AG04450 (cell line): ENCODE data around the gene FADS2. TPM values are rescaled to one million over a fixed set of nuclear protein-coding genes. Genes with fewer than 3 reads are reported as not detected.

ENCODE experiments used
- CTCF ChIA-PET: fragments of 300-600, 350-600 bp; formaldehyde crosslinking; extraction: SDS; loops from one replicate; lab custom pipeline; 2022; ENCODE audit warnings: antibody characterized with exemption, inconsistent platforms; lab: Charles Lee
- POLR2A ChIA-PET: fragments of 350-600 bp; formaldehyde crosslinking; extraction: SDS; loops from one replicate; lab custom pipeline; 2021; ENCODE audit warnings: antibody characterized with exemption, inconsistent platforms; lab: Yijun Ruan, JAX
- DNase-seq: peaks from one replicate; pipeline ENCODE4 v3.0.0-alpha.2; 2011; ENCODE audit warnings: low read depth, low spot score
- H3K27ac ChIP-seq: one replicate; pipeline ENCODE4 v1.5.1; 2012; ENCODE audit warnings: low read depth, low read length, control low read depth
- H3K27me3 ChIP-seq: one replicate; pipeline ENCODE4 v1.6.0; 2012; ENCODE audit warnings: low read length; ENCODE audit not compliant: control insufficient read depth, insufficient read depth
- H3K4me3 ChIP-seq: 2 replicates; pipeline ENCODE4 v1.5.1; 2011; ENCODE audit warnings: mild to moderate bottlenecking, low read depth, low read length, control low read depth
- H3K9me3 ChIP-seq: 2 replicates; pipeline ENCODE4 v1.5.1; 2012; ENCODE audit warnings: low read length; ENCODE audit not compliant: control insufficient read depth, insufficient read depth
- polyA plus RNA-seq: library from polyadenylated mRNA; depleted of rRNA; stranded (reverse); fragments of >200 nt; gene quantifications from 2 replicates; pipeline ENCODE4 v1.2.3, GENCODE V29; 2011
- TF ChIP-seq, protein P1 (sequence below): IDR thresholded peaks from 2 replicates; pipeline ENCODE4 v1.5.1; 2011; ENCODE audit warnings: low read depth, low read length, control low read depth, inconsistent platforms

The FADS2 gene
- polyA plus RNA-seq, 1 experiment, result 183 TPM

DNA sequence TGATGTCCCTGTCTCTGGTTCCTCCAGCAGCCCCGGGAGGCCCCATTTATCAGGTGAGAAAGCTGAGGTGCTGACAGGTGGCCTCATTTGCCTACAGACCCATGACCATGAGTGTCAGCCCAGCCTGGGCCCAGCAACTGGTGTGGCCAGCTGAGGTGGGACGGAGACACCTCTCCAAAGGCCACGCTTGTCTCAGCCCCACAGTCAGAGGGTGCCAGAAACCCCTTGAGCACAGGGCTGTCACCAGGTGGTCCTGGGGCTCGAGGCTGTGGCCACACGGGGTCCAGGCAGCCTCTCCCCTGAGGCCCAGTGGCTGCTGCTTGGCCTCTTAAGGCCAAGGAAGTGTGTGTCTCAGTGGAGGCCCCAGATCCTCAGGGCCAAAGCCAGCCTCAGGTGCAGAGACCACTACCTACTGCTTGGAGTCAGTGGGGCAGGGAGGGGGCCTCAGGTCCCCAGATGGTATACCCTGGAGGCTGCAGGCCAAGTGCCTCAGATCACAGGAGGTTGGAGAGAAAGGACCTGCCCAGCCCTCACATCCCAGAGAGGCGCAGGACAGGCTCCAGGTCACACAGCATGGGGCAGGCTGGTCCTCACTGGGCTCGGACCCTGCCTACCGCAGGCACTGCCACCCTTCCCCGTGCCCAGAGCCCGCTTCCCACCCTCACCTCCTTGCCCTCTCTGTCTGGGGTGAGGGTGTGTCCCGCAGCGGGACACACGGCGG is 77.9 kb downstream of the FADS2 start:
- no peak overlapping the region for H3K27ac ChIP-seq
- POLR2A ChIA-PET, result interaction anchor here (0.5 to 0.9 kb wide), 2 partner anchors 18 to 49 kb away, joined by 3 to 4 read pairs; no protein-coding TSS in a partner anchor
- no peaks in the 10 kb centered on the region; the same call in 1 of the 2 replicates for H3K9me3 ChIP-seq
- no peak for DNase-seq
- H3K4me3 ChIP-seq, result no peak overlapping the region
- TF ChIP-seq, protein P1, sequence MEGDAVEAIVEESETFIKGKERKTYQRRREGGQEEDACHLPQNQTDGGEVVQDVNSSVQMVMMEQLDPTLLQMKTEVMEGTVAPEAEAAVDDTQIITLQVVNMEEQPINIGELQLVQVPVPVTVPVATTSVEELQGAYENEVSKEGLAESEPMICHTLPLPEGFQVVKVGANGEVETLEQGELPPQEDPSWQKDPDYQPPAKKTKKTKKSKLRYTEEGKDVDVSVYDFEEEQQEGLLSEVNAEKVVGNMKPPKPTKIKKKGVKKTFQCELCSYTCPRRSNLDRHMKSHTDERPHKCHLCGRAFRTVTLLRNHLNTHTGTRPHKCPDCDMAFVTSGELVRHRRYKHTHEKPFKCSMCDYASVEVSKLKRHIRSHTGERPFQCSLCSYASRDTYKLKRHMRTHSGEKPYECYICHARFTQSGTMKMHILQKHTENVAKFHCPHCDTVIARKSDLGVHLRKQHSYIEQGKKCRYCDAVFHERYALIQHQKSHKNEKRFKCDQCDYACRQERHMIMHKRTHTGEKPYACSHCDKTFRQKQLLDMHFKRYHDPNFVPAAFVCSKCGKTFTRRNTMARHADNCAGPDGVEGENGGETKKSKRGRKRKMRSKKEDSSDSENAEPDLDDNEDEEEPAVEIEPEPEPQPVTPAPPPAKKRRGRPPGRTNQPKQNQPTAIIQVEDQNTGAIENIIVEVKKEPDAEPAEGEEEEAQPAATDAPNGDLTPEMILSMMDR, result no peak
- CTCF ChIA-PET, result interaction anchor here (2.6 to 11.4 kb wide), 2 partner anchors 42 to 176 kb away, joined by 10 to 345 read pairs; partner anchors contain the start of gene BEST1
- peaks cover 2% of the 10 kb centered on the region for H3K27me3 ChIP-seq

DNA sequence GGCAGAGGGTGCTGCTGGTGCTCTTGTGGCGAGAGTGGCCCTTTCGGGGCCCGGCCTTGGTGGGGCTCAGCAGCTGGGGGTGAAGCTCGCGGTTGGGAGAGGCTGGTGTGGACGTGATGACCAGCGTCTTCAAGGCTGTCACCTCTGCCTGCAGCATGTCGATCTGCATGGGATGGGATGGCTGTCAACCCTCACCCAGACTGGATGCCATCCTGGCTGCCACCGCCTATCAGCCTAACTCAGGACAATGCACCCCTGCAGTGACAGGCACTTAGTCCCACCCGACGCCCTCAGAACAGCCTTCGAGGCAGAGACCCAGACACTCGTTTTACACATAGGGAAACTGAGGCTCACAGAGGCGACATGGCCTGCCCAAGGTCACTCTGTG is 78.4 kb downstream of the FADS2 start:
- Histone ChIP-seq H3K27me3 (peaks cover 2% of the 10 kb centered on the region), H3K27ac (no peak overlapping the region), H3K4me3 (no peak overlapping the region), H3K9me3 (no peaks in the 10 kb centered on the region; the same call in 1 of the 2 replicates)
- TF ChIP-seq, protein P1, result no peak
- POLR2A ChIA-PET, result interaction anchor here (0.9 kb wide), 1 partner anchor 17 kb away, joined by 3 read pairs; no protein-coding TSS in a partner anchor
- no peak for DNase-seq
- CTCF ChIA-PET, result interaction anchor here (0.5 to 4.4 kb wide), 3 partner anchors 8 to 175 kb away, joined by 3 to 61 read pairs (median 10); no protein-coding TSS in a partner anchor

DNA sequence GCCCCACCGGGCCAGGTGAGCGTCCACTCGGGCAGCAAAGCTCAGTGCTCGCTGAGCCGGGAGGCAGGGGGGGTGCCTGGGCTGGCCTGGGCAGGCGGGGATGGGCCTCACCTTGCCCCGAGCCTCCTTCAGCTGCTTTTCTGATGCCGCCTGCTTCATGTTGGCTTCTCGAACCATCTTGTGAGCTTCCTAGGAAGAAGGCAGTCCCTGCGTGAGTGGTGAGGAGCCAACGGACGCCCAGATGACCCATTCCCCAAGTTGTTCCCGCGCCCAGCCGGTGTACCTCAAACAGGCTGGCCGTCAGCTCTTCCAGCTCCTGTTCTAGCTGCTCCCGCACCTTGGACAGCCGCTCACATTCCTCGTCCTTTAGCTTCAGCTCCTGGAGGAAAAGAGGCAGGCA is 79.2 kb downstream of the FADS2 start:
- ChIA-PET CTCF (interaction anchor here (0.5 to 4.4 kb wide), 4 partner anchors 9 to 175 kb away, joined by 3 to 61 read pairs (median 8); no protein-coding TSS in a partner anchor), POLR2A (interaction anchor here (0.9 kb wide), 1 partner anchor 17 kb away, joined by 3 read pairs; no protein-coding TSS in a partner anchor)
- H3K27me3 ChIP-seq, result peaks cover 2% of the 10 kb centered on the region
- TF ChIP-seq, protein P1, result no peak
- no peaks in the 10 kb centered on the region; the same call in 1 of the 2 replicates for H3K9me3 ChIP-seq
- no peak overlapping the region for H3K4me3 ChIP-seq
- H3K27ac ChIP-seq, result no peak overlapping the region
- DNase-seq, result no peak

DNA sequence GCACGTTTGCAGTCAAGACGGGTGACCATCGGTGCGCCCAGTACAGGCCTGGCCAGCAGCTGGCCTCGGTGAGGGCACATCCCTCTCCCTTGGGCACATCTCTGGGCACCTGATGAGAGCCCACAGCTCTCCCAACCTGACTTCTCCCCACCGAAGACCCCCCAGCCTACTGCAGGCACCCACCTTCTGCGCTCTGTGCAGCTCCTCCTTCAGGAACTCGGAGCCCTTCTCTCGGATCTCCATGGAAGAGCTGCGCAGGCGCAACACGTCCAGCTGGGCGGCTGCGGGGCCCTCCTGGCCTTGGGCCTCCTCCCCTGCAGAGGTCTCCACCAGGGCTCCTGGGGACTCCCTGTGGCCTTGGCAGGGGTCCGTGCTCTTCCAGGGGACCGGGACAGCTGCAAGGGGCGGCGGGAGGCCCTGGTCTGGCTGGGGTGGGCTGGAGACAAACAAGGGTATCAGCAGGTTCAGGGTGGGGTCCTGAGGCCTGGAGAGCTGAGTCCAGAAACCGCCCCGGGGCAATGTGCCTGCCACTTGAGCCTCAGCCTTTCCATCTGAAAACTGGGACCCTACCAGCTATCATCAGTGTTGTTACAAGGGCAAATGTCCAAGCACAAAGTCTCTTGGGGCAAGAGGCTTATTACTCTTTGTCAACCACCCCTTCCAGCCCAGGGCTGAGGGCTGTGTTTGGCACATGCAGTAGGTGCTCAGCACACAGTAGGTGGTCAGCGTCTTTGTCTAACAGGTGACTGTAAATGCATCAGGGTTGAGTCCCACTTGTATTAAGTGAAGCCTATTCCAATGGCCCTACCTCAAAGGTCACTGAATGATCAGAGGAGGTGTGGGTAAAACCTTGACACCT is 80.0 kb downstream of the FADS2 start:
- no peak for DNase-seq
- POLR2A ChIA-PET, result no interaction called here
- H3K27ac ChIP-seq, result no peak overlapping the region
- TF ChIP-seq, protein P1, result no peak
- H3K4me3 ChIP-seq, result no peak overlapping the region
- no peaks in the 10 kb centered on the region; the same call in 1 of the 2 replicates for H3K9me3 ChIP-seq
- peaks cover 2% of the 10 kb centered on the region for H3K27me3 ChIP-seq
- CTCF ChIA-PET, result interaction anchor here (1.1 to 4.4 kb wide), 5 partner anchors 10 to 200 kb away, joined by 4 to 61 read pairs (median 6); no protein-coding TSS in a partner anchor
